HepG2 (cell line): ENCODE data around the gene ZNF394. TPM values are rescaled to one million over a fixed set of nuclear protein-coding genes. Genes with fewer than 3 reads are reported as not detected.

ENCODE experiments used
- FLYWCH1 ChIP-seq: sonication (generic); formaldehyde crosslinking; IDR thresholded peaks from 2 replicates; pipeline ENCODE4 v1.8.1; 2023; ENCODE audit warnings: mild to moderate bottlenecking, missing genetic modification reagents
- GFI1 ChIP-seq: sonication (generic); formaldehyde crosslinking; IDR thresholded peaks from 2 replicates; pipeline ENCODE4 v1.5.0; 2020; ENCODE audit warnings: missing genetic modification reagents, mild to moderate bottlenecking, borderline replicate concordance
- GLMP ChIP-seq: sonication (generic); formaldehyde crosslinking; IDR thresholded peaks from 2 replicates; pipeline ENCODE4 v1.9.0; 2021; ENCODE audit warnings: missing genetic modification reagents, mild to moderate bottlenecking, borderline replicate concordance
- JDP2 ChIP-seq: sonication (generic); formaldehyde crosslinking; IDR thresholded peaks from 2 replicates; pipeline ENCODE4 v1.8.1; 2022; ENCODE audit warnings: missing genetic modification reagents, borderline replicate concordance
- MAX ChIP-seq: IDR thresholded peaks from 2 replicates; pipeline ENCODE4 v1.6.1; 2012; ENCODE audit warnings: inconsistent platforms
- POGZ ChIP-seq: sonication (generic); formaldehyde crosslinking; IDR thresholded peaks from 2 replicates; pipeline ENCODE4 v1.4.0; 2020; ENCODE audit warnings: mild to moderate bottlenecking, missing genetic modification reagents
- RNF2 ChIP-seq: fragments of 450-650 bp; conservative IDR thresholded peaks from 2 replicates; pipeline ENCODE4 v1.6.1; 2016; ENCODE audit warnings: low read depth
- RNF219 ChIP-seq: sonication (generic); formaldehyde crosslinking; IDR thresholded peaks from 2 replicates; pipeline ENCODE4 v1.5.0; 2020; ENCODE audit warnings: mild to moderate bottlenecking, missing genetic modification reagents
- TBX2 ChIP-seq: sonication (generic); formaldehyde crosslinking; IDR thresholded peaks from 2 replicates; pipeline ENCODE4 v1.5.0; 2020; ENCODE audit warnings: missing genetic modification reagents, mild to moderate bottlenecking, borderline replicate concordance
- TCF7L2 ChIP-seq: IDR thresholded peaks from 2 replicates; pipeline ENCODE4 v1.6.1; 2011; ENCODE audit warnings: mild to moderate bottlenecking, low read depth, low read length, moderate library complexity
- TOE1 ChIP-seq: sonication (generic); formaldehyde crosslinking; IDR thresholded peaks from 2 replicates; pipeline ENCODE4 v1.4.0; 2020; ENCODE audit warnings: mild to moderate bottlenecking, missing genetic modification reagents
- ZBTB25 ChIP-seq: IDR thresholded peaks from 2 replicates; pipeline ENCODE4 v1.6.1; 2018; ENCODE audit warnings: missing genetic modification reagents
- ZIK1 ChIP-seq: sonication (generic); formaldehyde crosslinking; IDR thresholded peaks from 2 replicates; pipeline ENCODE4 v1.5.0; 2020; ENCODE audit warnings: mild to moderate bottlenecking, low read depth, missing genetic modification reagents, borderline replicate concordance
- ZNF552 ChIP-seq: sonication (generic); formaldehyde crosslinking; IDR thresholded peaks from 2 replicates; pipeline ENCODE4 v1.9.0; 2022; ENCODE audit warnings: missing genetic modification reagents, mild to moderate bottlenecking, borderline replicate concordance
- ZNF609 ChIP-seq: sonication (generic); formaldehyde crosslinking; IDR thresholded peaks from 2 replicates; pipeline ENCODE4 v1.4.0; 2020; ENCODE audit warnings: mild to moderate bottlenecking, missing genetic modification reagents, borderline replicate concordance
- ZNF652 ChIP-seq: IDR thresholded peaks from 2 replicates; pipeline ENCODE4 v1.6.1; 2016; ENCODE audit warnings: low read depth, borderline replicate concordance
- ZNF773 ChIP-seq: sonication (generic); formaldehyde crosslinking; IDR thresholded peaks from 2 replicates; pipeline ENCODE4 v1.4.0; 2020; ENCODE audit warnings: missing genetic modification reagents, borderline replicate concordance
- polyA plus RNA-seq, 8 experiments: library from polyadenylated mRNA; depleted of rRNA in 3 of 8; stranded (reverse) in 7 of 8; unstranded in 1 of 8; fragments of >200 nt; fragmentation: Illumina TruSeq in 4 of 8; extraction: Trizol in 4 of 8; gene quantifications; 2 replicates each; pipeline versions ENCODE4 v1.2.1 to v1.2.3, GENCODE V29; 2011 to 2016; ENCODE audit warnings: low read depth in 4 of 8, missing spikeins in 1 of 8, mixed read lengths in 1 of 8; ENCODE audit not compliant: insufficient read depth in 1 of 8
- total RNA-seq, 5 experiments: library from RNA; depleted of rRNA; stranded (reverse); fragments of >200 nt; fragmentation: Illumina TruSeq; extraction: Trizol; gene quantifications; 2 replicates each; pipeline ENCODE4 v1.2.3, GENCODE V29; 2016; ENCODE audit warnings: low read depth in 1 of 5

The ZNF394 gene
- total and polyA plus RNA-seq, 2 of the 13 experiments (the other 11 are each of a cell fraction or from before 2014, with no cell fraction given): 7.8 to 19.6 TPM

GRCh38 chr7:99472561-99473314, 27.3 kb downstream of the ZNF394 start, which contains the start of gene ZNF789 (continued):
- TF ChIP-seq RNF219 (CRISPR knock-in tag) (no peak), TOE1 (no peak), RNF2 (no peak), GFI1 (CRISPR knock-in tag) (no peak), ZBTB25 (no peak), FLYWCH1 (no peak), POGZ (CRISPR knock-in tag) (peak; percentile 64), TCF7L2 (no peak), ZNF773 (CRISPR knock-in tag) (peak; percentile 18; the same call in 1 of the 2 replicates), TBX2 (CRISPR knock-in tag) (peak; percentile 57), ZNF552 (CRISPR knock-in tag) (no peak), ZNF609 (CRISPR knock-in tag) (peak; percentile 61; the same call in 1 of the 2 replicates), GLMP (no peak), JDP2 (no peak; the same call in 1 of the 2 replicates), MAX (peak; percentile 73), ZIK1 (peak; percentile 72; the same call in 1 of the 2 replicates), ZNF652 (CRISPR knock-in tag) (no peak)
